GM19395 (cell line): Measurements from ENCODE around the gene SERPINE1.
"Not testable (repeated sequence)": the region's sequence is repeated elsewhere in the genome, so short reads cannot be mapped to it uniquely, and the experiment has no call there.

Source experiments
- ATAC-seq: cut with Tn5 transposase; IDR thresholded peaks from one replicate; pipeline ENCODE4 v1.9.1; 2021; ENCODE audit warnings: mild to moderate bottlenecking, moderate library complexity; ENCODE audit not compliant: unreplicated experiment

The SERPINE1 gene

GRCh38 chr7:101100858-101101847 is 25.8 kb upstream of the SERPINE1 start:
- ATAC-seq, result no peak

- ATAC-seq, result no peak
Measured at GRCh38 chr7:101102026-101102425, 24.9 kb upstream of the SERPINE1 start.

- not testable (repeated sequence) for ATAC-seq
Measured at GRCh38 chr7:101103701-101104100, 23.2 kb upstream of the SERPINE1 start.

- no peak for ATAC-seq
Measured at GRCh38 chr7:101104193-101104713, 22.7 kb upstream of the SERPINE1 start.

GRCh38 chr7:101104799-101105198 is 22.1 kb upstream of the SERPINE1 start:
- no peak for ATAC-seq

- not testable (repeated sequence) for ATAC-seq
Measured at GRCh38 chr7:101105248-101105647, 21.7 kb upstream of the SERPINE1 start.

GRCh38 chr7:101106386-101106785 is 20.5 kb upstream of the SERPINE1 start:
- ATAC-seq, result no peak

GRCh38 chr7:101108330-101108857 is 18.5 kb upstream of the SERPINE1 start:
- ATAC-seq, result no peak

GRCh38 chr7:101108961-101109360 is 17.9 kb upstream of the SERPINE1 start:
- ATAC-seq, result no peak

- ATAC-seq, result no peak
Measured at GRCh38 chr7:101109368-101109767, 17.5 kb upstream of the SERPINE1 start.

GRCh38 chr7:101111261-101111660 is 15.6 kb upstream of the SERPINE1 start:
- no peak for ATAC-seq

- ATAC-seq, result no peak
Measured at GRCh38 chr7:101112233-101112632, 14.7 kb upstream of the SERPINE1 start.

GRCh38 chr7:101113140-101113539 is 13.8 kb upstream of the SERPINE1 start:
- not testable (repeated sequence) for ATAC-seq

- ATAC-seq, result no peak
Measured at GRCh38 chr7:101113836-101114235, 13.1 kb upstream of the SERPINE1 start.

- ATAC-seq, result no peak
Measured at GRCh38 chr7:101114492-101114891, 12.4 kb upstream of the SERPINE1 start.

GRCh38 chr7:101115215-101115614 is 11.7 kb upstream of the SERPINE1 start:
- no peak for ATAC-seq

GRCh38 chr7:101116898-101117297 is 10.0 kb upstream of the SERPINE1 start:
- ATAC-seq, result no peak

GRCh38 chr7:101118856-101119255 is 8.0 kb upstream of the SERPINE1 start:
- no peak for ATAC-seq

GRCh38 chr7:101119876-101120275 is 7.0 kb upstream of the SERPINE1 start:
- no peak for ATAC-seq

- no peak for ATAC-seq
Measured at GRCh38 chr7:101120315-101120714, 6.6 kb upstream of the SERPINE1 start.

- ATAC-seq, result not testable (repeated sequence)
Measured at GRCh38 chr7:101121631-101121990, 5.3 kb upstream of the SERPINE1 start.
